Occipital lobe (tissue), 2 donors: ENCODE results near the gene PALM3. TPM values are rescaled to one million over a fixed set of nuclear protein-coding genes. Genes with fewer than 3 reads are reported as not detected.

Experiments
- DNase-seq: peaks from one replicate; lab custom pipeline; 2025; lab: John Stamatoyannopoulos, UW
- total RNA-seq: library from RNA; depleted of rRNA; stranded (reverse); fragments of >200 nt; gene quantifications from one replicate; pipeline ENCODE4 v1.2.3, GENCODE V29; 2014

Gene PALM3
- 3.4 TPM for total RNA-seq

GRCh38 chr19:14061751-14062557 is at the start of gene PALM3:
PALM3 (minus strand) TSS chr19:14062076; CDS start chr19:14061980, 96 bp downstream.
- DNase-seq = no peak

GRCh38 chr19:14111486-14111885 is 49.6 kb upstream of the PALM3 start:
- no peak for DNase-seq

GRCh38 chr19:14110650-14111049 is 48.8 kb upstream of the PALM3 start:
- DNase-seq = no peak

- DNase-seq = no peak
These were observed 45.9 kb upstream of the PALM3 start for GRCh38 chr19:14107581-14108461.

GRCh38 chr19:14106840-14107239 is 45.0 kb upstream of the PALM3 start:
- DNase-seq = no peak

GRCh38 chr19:14105680-14106079 is 43.8 kb upstream of the PALM3 start:
- DNase-seq = no peak

- DNase-seq = no peak
These were observed 41.4 kb upstream of the PALM3 start for GRCh38 chr19:14103310-14103709.

- no peak for DNase-seq
These were observed 40.9 kb upstream of the PALM3 start for GRCh38 chr19:14102756-14103155.

- DNase-seq = no peak
These were observed 40.3 kb upstream of the PALM3 start for GRCh38 chr19:14102102-14102696.

- DNase-seq = no peak
These were observed 39.2 kb upstream of the PALM3 start for GRCh38 chr19:14101003-14101545.

- DNase-seq = no peak
These were observed 35.8 kb upstream of the PALM3 start for GRCh38 chr19:14097532-14098151.

- DNase-seq = no peak
These were observed 34.6 kb upstream of the PALM3 start for GRCh38 chr19:14096272-14096992.

GRCh38 chr19:14094854-14095253 is 33.0 kb upstream of the PALM3 start:
- no peak for DNase-seq

GRCh38 chr19:14093117-14093823 is 31.4 kb upstream of the PALM3 start:
- DNase-seq = no peak

GRCh38 chr19:14091813-14092462 is 30.1 kb upstream of the PALM3 start:
- DNase-seq = no peak

- no peak for DNase-seq
These were observed 29.4 kb upstream of the PALM3 start for GRCh38 chr19:14091081-14091812.

- DNase-seq = peak; percentile 72
These were observed 28.7 kb upstream of the PALM3 start, which contains the start of gene SAMD1 for GRCh38 chr19:14090509-14091080. SAMD1 (minus strand) TSS chr19:14090751.
